Left kidney (tissue), 1 donor: ENCODE results near the gene NEUROG3. TPM values are rescaled to one million over a fixed set of nuclear protein-coding genes. Genes with fewer than 3 reads are reported as not detected.

Experiments used
- polyA plus RNA-seq: library from polyadenylated mRNA; unstranded; fragments of 120-200 nt; gene quantifications from one replicate; pipeline ENCODE4 v1.2.1, GENCODE V29; 2013; ENCODE audit not compliant: insufficient read length

Gene NEUROG3
- polyA plus RNA-seq, 1 donor = not detected

Other genes starting within 250 kb of the NEUROG3 start
- gene TACR2, start 156.5 kb downstream of the NEUROG3 start, polyA plus RNA-seq = 0.38 TPM
- gene TSPAN15, start 122.0 kb downstream of the NEUROG3 start, polyA plus RNA-seq = 69.4 TPM
- 10.9 TPM for gene FAM241B, start 56.8 kb upstream of the NEUROG3 start, polyA plus RNA-seq
- 25.8 TPM for gene COL13A1, start 228.5 kb upstream of the NEUROG3 start, polyA plus RNA-seq